H54 (cell line): ENCODE data around the gene PACSIN2.

Experiments used
- DNase-seq: peaks from one replicate; pipeline ENCODE4 v3.0.0; 2011; ENCODE audit warnings: low spot score, mixed read lengths; ENCODE audit not compliant: insufficient read length
- FAIRE-seq: peaks from 3 replicates; lab custom pipeline; 2011; peaks lifted over from hg19 to GRCh38; lab: Jason Lieb, UNC
- POLR2A ChIP-seq: IDR thresholded peaks from 2 replicates; pipeline ENCODE4 v1.6.1; 2011; ENCODE audit warnings: low read depth, mild to moderate bottlenecking, low read length

The PACSIN2 gene

GRCh38 chr22:42906605-42907348, 108.2 kb downstream of the PACSIN2 start:
- DNase-seq = no peak
- FAIRE-seq = no peak

DNA sequence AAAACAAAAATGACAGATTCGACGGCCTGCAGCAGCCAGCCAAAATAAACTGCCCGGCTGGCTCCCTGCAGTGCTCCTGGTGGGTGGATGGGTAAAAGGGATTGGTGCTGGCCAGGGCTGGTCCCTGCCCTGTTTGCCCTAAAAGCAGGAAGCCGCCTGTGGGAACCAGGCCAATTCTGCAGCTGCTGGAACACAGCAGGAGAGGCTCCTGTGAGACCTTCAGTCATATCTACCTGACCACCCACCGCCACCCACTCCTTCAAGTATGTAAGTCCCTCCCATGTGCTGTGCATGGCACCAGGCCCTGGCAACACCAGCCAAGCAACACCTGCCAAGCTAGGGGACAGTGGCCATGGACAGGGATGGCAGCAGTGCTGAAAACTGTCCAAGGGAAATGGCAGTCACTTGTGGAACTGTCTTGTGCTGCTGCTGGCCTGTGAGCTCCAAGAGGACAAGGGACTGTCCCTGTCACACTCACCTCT, 109.2 kb downstream of the PACSIN2 start:
- DNase-seq = no peak
- no peak for FAIRE-seq
- TF ChIP-seq POLR2A = no peak

More at GRCh38 chr22:42906605-42907348, 108.2 kb downstream of the PACSIN2 start:
- TF ChIP-seq POLR2A = no peak

- no peak for FAIRE-seq
- no peak for DNase-seq
- no peak for TF ChIP-seq POLR2A
Observed at GRCh38 chr22:42905217-42905616, 109.7 kb downstream of the PACSIN2 start.

DNA sequence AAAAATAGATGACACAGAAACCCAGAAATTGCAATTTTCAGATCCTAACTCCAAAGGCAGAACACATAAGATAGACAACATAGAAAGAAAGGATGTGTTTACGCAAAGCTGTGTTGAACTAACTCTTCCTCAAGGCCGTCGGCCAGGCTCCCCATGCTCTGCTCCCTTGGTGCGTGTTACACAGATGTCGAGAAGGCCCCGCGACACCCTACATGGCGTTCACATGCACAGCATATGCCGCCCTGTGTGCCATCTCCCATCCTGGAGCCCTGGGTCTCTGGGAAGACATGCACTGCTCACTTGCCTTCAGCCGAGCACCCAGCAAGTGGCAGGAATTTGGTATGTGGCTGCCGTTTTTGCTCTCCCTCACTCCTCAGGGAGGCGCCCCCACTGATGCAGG, 110.9 kb downstream of the PACSIN2 start:
- TF ChIP-seq POLR2A = no peak
- DNase-seq (no peak), FAIRE-seq (no peak)

GRCh38 chr22:42902875-42903510, 112.0 kb downstream of the PACSIN2 start:
- no peak for TF ChIP-seq POLR2A
- FAIRE-seq (no peak), DNase-seq (no peak)

DNA sequence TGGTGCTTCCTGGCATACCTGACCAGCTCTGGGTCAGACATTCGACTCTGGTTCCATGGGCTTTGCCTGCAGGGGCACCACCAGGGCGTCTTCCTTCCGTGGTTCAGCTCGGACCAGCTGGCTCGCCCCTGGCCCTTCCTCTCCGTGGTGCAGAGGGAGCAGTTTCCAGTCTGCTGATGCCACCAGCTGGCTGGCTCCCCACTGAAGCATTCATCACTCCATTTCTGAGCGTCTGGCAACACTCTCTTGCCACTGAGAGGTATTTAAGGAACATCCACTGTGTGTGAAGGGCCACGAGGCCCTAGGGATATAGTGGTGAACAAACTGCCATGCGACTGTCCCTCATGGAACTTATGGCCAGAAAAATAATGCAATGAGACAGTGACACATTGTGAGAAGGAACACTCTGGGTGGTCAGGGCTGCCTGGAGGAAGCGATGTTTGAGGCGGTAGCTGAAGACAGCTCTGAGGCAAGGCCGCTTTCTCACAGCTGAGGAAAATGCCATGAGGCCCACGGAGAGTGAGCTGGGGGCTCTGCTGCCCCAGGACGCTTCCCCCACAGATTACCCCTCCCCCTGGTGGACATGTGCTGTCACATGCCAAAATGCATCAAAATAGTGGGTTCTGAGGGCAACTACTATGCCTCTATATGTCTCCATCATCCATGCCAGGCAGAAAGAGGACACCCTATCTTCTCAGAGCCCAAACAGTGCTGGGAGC, 113.0 kb downstream of the PACSIN2 start:
- no peak for DNase-seq
- FAIRE-seq = no peak
- TF ChIP-seq POLR2A = no peak

DNA sequence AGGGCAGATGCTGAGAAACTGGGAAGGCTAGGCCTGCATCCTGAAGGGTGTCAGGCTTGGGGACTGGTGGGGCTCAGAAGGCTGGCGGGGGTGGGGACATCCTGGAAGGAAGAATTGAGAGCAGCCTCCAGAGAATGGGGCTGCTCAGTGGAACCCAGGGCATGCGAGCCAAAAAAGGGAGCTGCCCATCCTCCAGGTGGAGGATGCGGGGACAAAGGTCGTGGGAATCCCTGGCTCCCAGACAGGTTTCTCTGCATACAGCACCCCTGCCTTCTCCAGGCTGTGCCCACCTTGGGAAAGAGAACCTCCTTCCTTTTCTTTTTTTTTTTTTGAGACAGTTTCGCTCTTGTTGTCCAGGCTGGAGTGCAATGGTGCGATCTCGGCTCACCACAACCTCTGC, 117.0 kb downstream of the PACSIN2 start:
- FAIRE-seq (no peak), DNase-seq (no peak)
- no peak for TF ChIP-seq POLR2A

GRCh38 chr22:42895541-42895981, 119.4 kb downstream of the PACSIN2 start:
- no peak for DNase-seq

GRCh38 chr22:42895087-42895486, 119.9 kb downstream of the PACSIN2 start:
- FAIRE-seq (no peak), DNase-seq (no peak)
- TF ChIP-seq POLR2A = no peak

More at GRCh38 chr22:42895541-42895981, 119.4 kb downstream of the PACSIN2 start:
- no peak for TF ChIP-seq POLR2A
- FAIRE-seq = no peak

- no peak for FAIRE-seq
- TF ChIP-seq POLR2A = no peak
- no peak for DNase-seq
Observed at GRCh38 chr22:42893371-42894150, 121.4 kb downstream of the PACSIN2 start.

DNA sequence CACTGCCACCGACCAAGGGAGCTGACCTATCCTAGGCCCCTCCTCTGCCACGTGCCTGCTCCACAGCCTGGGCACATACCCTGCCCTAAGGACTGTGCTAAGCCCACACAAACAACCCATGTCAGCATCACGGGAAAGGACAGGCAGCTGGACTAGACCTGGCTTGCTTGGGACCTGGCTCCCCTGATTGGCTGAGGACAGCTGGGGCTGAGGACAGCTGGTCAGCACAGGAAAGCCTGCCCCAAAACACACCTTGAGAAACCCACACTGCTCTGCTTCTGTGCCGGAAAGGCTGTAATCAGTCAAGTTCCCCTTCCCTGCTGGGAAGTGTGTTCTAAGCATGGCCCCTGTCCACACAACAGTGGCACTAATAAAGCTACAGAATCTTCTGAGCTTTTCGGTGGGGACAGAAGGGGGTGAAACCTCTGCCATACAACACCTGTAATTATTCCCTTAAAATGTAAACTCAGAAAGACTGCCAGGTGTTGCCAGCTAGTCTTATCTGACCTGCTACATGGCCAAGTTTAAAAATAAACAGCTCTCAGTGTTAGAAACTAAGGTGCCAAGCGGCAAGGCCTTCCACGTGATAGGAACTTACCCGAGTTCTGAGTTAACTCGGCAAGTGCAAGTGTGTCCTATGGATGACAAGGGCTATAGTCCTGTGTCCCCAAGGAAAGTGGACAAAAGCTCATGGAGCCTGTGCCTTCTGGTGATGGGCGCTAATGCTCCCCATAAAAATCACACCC, 122.2 kb downstream of the PACSIN2 start:
- no peak for TF ChIP-seq POLR2A
- no peak for FAIRE-seq
- no peak for DNase-seq

GRCh38 chr22:42892156-42892555, 122.8 kb downstream of the PACSIN2 start:
- FAIRE-seq (no peak), DNase-seq (no peak)
- TF ChIP-seq POLR2A = no peak

DNA sequence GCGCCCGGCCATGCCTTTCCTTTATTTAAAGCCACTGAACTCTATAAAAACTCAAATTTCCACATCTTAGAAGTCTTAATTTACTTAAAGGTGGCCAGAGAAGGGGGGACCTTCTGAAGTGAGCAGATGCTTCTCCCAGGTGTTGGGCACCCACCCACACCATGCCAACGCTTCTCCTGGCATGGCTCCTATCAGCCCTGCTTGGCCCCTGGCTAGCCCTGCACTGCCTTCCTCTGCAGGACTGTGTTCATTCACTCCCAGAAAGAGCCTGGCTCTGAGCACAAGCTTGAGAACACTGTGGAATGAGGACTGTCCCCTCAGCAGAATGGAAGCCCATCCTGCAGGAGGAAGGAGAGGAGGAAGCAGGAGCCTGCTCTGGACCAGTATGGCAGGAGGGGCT, 123.3 kb downstream of the PACSIN2 start:
- no peak for TF ChIP-seq POLR2A
- no peak for FAIRE-seq

More for the DNA sequence above, 123.3 kb downstream of the PACSIN2 start:
- no peak for DNase-seq
